T-helper 17 cell (primary cell): ENCODE data around the gene PTPRD. TPM values are rescaled to one million over a fixed set of nuclear protein-coding genes. Genes with fewer than 3 reads are reported as not detected.

ENCODE experiments used
- ATAC-seq: fragments of 150-1000 bp; cut with Tn5 transposase; 2 replicates; pipeline ENCODE4 v1.10.0; 2021; ENCODE audit warnings: mild to moderate bottlenecking, moderate library complexity
- DNase-seq, 3 donors: peaks; one replicate each; pipeline versions ENCODE4 v3.0.0 to v3.0.0-alpha.2; 2020 to 2021
- H3K9me3 ChIP-seq: one replicate; pipeline ENCODE4 v1.7.0; 2013; ENCODE audit warnings: low read length, mild to moderate bottlenecking; ENCODE audit not compliant: control insufficient read depth, poor library complexity, severe bottlenecking
- H3K27ac Mint-ChIP-seq: one replicate; pipeline ENCODE4 v1.8.0; 2022; ENCODE audit warnings: mild to moderate bottlenecking, moderate library complexity, mixed read lengths
- H3K27me3 Mint-ChIP-seq: one replicate; pipeline ENCODE4 v1.8.0; 2022; ENCODE audit warnings: mixed read lengths
- H3K36me3 Mint-ChIP-seq: one replicate; pipeline ENCODE4 v1.8.0; 2022; ENCODE audit warnings: low read depth, mixed read lengths
- H3K4me1 Mint-ChIP-seq: one replicate; pipeline ENCODE4 v1.8.0; 2022; ENCODE audit warnings: mild to moderate bottlenecking, mixed read lengths
- H3K4me3 Mint-ChIP-seq: one replicate; pipeline ENCODE4 v1.8.0; 2022; ENCODE audit warnings: mild to moderate bottlenecking, moderate library complexity, mixed read lengths
- total RNA-seq, 4 donors: library from RNA in 2 of 4; stranded (reverse) in 2 of 4; gene quantifications; one replicate each; pipeline ENCODE4 v1.2.3 and lab custom pipeline; 2022 to 2026

PTPRD gene
- total RNA-seq, 2 donors from 2014 or later, result not detected

- H3K36me3 Mint-ChIP-seq, result no peaks in the 10 kb centered on the region
- no peaks in the 10 kb centered on the region for H3K4me1 Mint-ChIP-seq
- H3K9me3 ChIP-seq, result no peaks in the 10 kb centered on the region
- no peak overlapping the region for H3K4me3 Mint-ChIP-seq
- H3K27me3 Mint-ChIP-seq, result peaks cover 23% of the 10 kb centered on the region
- no peak overlapping the region for H3K27ac Mint-ChIP-seq
- DNase-seq, result no peak
- no peak for ATAC-seq
Observed at GRCh38 chr9:8871796-8872445, 1740.9 kb downstream of the PTPRD start.

GRCh38 chr9:8871396-8871795 is 1741.4 kb downstream of the PTPRD start:
- H3K36me3 Mint-ChIP-seq, result no peaks in the 10 kb centered on the region
- no peak overlapping the region for H3K4me3 Mint-ChIP-seq
- DNase-seq (no peak), ATAC-seq (no peak)
- no peak overlapping the region for H3K27ac Mint-ChIP-seq
- peaks cover 23% of the 10 kb centered on the region for H3K27me3 Mint-ChIP-seq
- no peaks in the 10 kb centered on the region for H3K9me3 ChIP-seq
- no peaks in the 10 kb centered on the region for H3K4me1 Mint-ChIP-seq

- DNase-seq (no peak), ATAC-seq (no peak)
- Mint-ChIP-seq H3K27ac (no peak overlapping the region), H3K27me3 (peaks cover 23% of the 10 kb centered on the region), H3K36me3 (no peaks in the 10 kb centered on the region), H3K4me3 (no peak overlapping the region), H3K4me1 (no peaks in the 10 kb centered on the region)
- H3K9me3 ChIP-seq, result no peaks in the 10 kb centered on the region
Observed at GRCh38 chr9:8869812-8870211, 1743.0 kb downstream of the PTPRD start.

GRCh38 chr9:8868632-8869031 is 1744.2 kb downstream of the PTPRD start:
- Mint-ChIP-seq H3K27me3 (peaks cover 28% of the 10 kb centered on the region), H3K4me1 (no peaks in the 10 kb centered on the region), H3K4me3 (no peak overlapping the region), H3K27ac (no peak overlapping the region), H3K36me3 (no peaks in the 10 kb centered on the region)
- ATAC-seq (no peak), DNase-seq (no peak)
- H3K9me3 ChIP-seq, result no peaks in the 10 kb centered on the region

- DNase-seq, result no peak
- no peaks in the 10 kb centered on the region for H3K9me3 ChIP-seq
- Mint-ChIP-seq H3K27me3 (peaks cover 20% of the 10 kb centered on the region), H3K27ac (no peak overlapping the region), H3K4me3 (no peak overlapping the region), H3K36me3 (no peaks in the 10 kb centered on the region), H3K4me1 (no peaks in the 10 kb centered on the region)
- no peak for ATAC-seq
Observed at GRCh38 chr9:8867148-8867547, 1745.7 kb downstream of the PTPRD start.

GRCh38 chr9:8864545-8864896 is 1748.3 kb downstream of the PTPRD start:
- peaks cover 24% of the 10 kb centered on the region for H3K27me3 Mint-ChIP-seq
- no peak overlapping the region for H3K27ac Mint-ChIP-seq
- H3K4me3 Mint-ChIP-seq, result no peak overlapping the region
- H3K36me3 Mint-ChIP-seq, result no peaks in the 10 kb centered on the region
- no peaks in the 10 kb centered on the region for H3K4me1 Mint-ChIP-seq
- no peaks in the 10 kb centered on the region for H3K9me3 ChIP-seq
- ATAC-seq, result no peak
- DNase-seq, result no peak

GRCh38 chr9:8863886-8864544 is 1748.8 kb downstream of the PTPRD start:
- Mint-ChIP-seq H3K36me3 (no peaks in the 10 kb centered on the region), H3K27ac (no peak overlapping the region), H3K4me1 (no peaks in the 10 kb centered on the region), H3K4me3 (no peak overlapping the region), H3K27me3 (peaks cover 27% of the 10 kb centered on the region)
- H3K9me3 ChIP-seq, result no peaks in the 10 kb centered on the region
- ATAC-seq, result no peak
- no peak for DNase-seq

GRCh38 chr9:8863069-8863468 is 1749.7 kb downstream of the PTPRD start:
- ATAC-seq, result no peak
- H3K36me3 Mint-ChIP-seq, result no peaks in the 10 kb centered on the region
- no peak for DNase-seq
- H3K4me3 Mint-ChIP-seq, result no peak overlapping the region
- H3K4me1 Mint-ChIP-seq, result peaks cover 5% of the 10 kb centered on the region
- H3K27me3 Mint-ChIP-seq, result peaks cover 30% of the 10 kb centered on the region
- no peaks in the 10 kb centered on the region for H3K9me3 ChIP-seq
- no peak overlapping the region for H3K27ac Mint-ChIP-seq

GRCh38 chr9:8860925-8861324 is 1751.9 kb downstream of the PTPRD start:
- Mint-ChIP-seq H3K4me3 (no peak overlapping the region), H3K36me3 (no peaks in the 10 kb centered on the region), H3K4me1 (peaks cover 11% of the 10 kb centered on the region), H3K27me3 (peaks cover 42% of the 10 kb centered on the region), H3K27ac (no peak overlapping the region)
- ATAC-seq (no peak), DNase-seq (no peak)
- no peaks in the 10 kb centered on the region for H3K9me3 ChIP-seq

- H3K9me3 ChIP-seq, result no peaks in the 10 kb centered on the region
- no peak overlapping the region for H3K4me3 Mint-ChIP-seq
- H3K27me3 Mint-ChIP-seq, result peaks cover 51% of the 10 kb centered on the region
- ATAC-seq, result no peak
- H3K4me1 Mint-ChIP-seq, result peaks cover 11% of the 10 kb centered on the region
- DNase-seq, result no peak
- H3K27ac Mint-ChIP-seq, result no peak overlapping the region
- H3K36me3 Mint-ChIP-seq, result no peaks in the 10 kb centered on the region
Observed at GRCh38 chr9:8860086-8860485, 1752.7 kb downstream of the PTPRD start.

GRCh38 chr9:8859416-8859815 is 1753.4 kb downstream of the PTPRD start:
- H3K9me3 ChIP-seq, result no peaks in the 10 kb centered on the region
- Mint-ChIP-seq H3K27ac (no peak overlapping the region), H3K27me3 (peaks cover 56% of the 10 kb centered on the region), H3K4me3 (peak overlapping the region; percentile 63), H3K36me3 (no peaks in the 10 kb centered on the region), H3K4me1 (peaks cover 11% of the 10 kb centered on the region)
- ATAC-seq (no peak), DNase-seq (no peak)

GRCh38 chr9:8858596-8859161 is 1754.1 kb downstream of the PTPRD start:
- ATAC-seq (no peak), DNase-seq (no peak)
- H3K9me3 ChIP-seq, result no peaks in the 10 kb centered on the region
- peaks cover 60% of the 10 kb centered on the region for H3K27me3 Mint-ChIP-seq
- H3K4me1 Mint-ChIP-seq, result peaks cover 11% of the 10 kb centered on the region
- peak overlapping the region; percentile 75 for H3K4me3 Mint-ChIP-seq
- no peak overlapping the region for H3K27ac Mint-ChIP-seq
- H3K36me3 Mint-ChIP-seq, result no peaks in the 10 kb centered on the region

- Mint-ChIP-seq H3K27ac (no peak overlapping the region), H3K4me1 (peaks cover 11% of the 10 kb centered on the region), H3K27me3 (peaks cover 66% of the 10 kb centered on the region), H3K4me3 (peak overlapping the region; percentile 75), H3K36me3 (no peaks in the 10 kb centered on the region)
- ATAC-seq (peak; percentile 20), DNase-seq (no peak)
- H3K9me3 ChIP-seq, result no peaks in the 10 kb centered on the region
Observed at GRCh38 chr9:8857926-8858595, 1754.7 kb downstream of the PTPRD start.
